HG03039 (cell line): Measurements from ENCODE around the gene C17orf67.
A peak's percentile ranks its signal among the peaks of the same experiment; 100 is the strongest.

ENCODE experiments used
- ATAC-seq: cut with Tn5 transposase; IDR thresholded peaks from one replicate; pipeline ENCODE4 v1.9.1; 2021; ENCODE audit warnings: mild to moderate bottlenecking, moderate library complexity; ENCODE audit not compliant: unreplicated experiment

The C17orf67 gene

DNA sequence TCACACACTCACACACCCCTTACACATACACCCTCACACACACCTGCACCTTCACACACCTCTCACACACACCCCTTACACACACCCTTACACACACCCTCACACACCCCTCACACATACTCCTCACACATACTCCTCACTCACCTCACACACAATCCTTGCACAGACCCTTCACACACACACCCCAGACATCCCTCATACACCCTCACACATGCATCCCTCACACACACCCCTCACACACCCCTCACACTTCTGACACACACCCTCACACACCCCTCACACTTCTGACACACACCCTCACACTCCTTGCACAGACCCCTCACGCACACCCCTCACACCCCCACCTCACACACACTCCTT, 23.9 kb downstream of the C17orf67 start:
- no peak for ATAC-seq

DNA sequence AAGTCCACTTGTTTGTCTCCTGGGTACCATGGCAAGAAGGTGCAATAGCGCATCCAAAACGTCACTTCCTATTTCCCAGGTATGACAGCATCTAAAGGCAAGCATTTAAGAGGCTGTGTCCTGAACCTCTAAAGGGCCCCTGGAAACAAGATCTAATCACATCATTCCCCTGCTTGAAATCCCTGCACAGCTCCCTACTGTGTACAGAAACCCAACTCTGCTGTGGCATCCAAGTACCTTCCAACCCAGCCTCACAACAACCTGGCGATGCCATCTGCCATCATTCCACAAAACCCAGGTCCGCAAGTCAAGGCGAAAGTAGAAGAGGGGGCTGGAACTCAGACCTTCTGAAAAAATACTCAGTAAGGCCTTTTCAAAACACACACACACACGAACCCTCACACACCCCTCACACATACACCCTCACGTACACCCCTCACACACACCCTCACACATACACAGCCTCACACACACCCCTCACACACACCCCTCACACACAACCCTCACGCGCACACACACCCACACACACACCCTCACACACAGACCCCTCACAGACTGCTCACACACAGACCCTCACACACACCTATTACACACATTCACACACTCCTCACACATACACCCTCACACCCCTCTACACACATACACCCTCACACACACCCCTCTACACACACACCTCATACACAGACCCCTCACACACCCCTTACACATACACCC, 24.5 kb downstream of the C17orf67 start:
- no peak for ATAC-seq

DNA sequence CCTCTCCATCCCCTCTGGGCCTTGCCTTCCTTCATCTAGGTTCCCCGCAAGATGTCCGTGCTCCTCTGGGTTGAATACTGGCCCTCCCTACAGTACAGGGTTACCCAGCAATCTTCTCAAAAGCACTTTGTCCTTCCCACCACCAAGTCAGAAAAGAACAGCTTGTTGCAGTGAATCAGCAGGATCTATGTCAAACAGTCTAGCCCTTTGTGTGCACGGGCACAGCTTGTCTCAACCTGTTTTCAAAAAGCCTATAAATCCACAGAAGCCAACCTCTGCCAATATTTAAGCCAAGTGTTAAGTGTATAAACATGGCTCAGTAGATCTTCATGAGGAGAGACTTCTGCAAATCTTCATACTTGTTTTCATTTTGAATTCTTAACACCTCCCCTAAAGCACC, 25.2 kb downstream of the C17orf67 start:
- ATAC-seq = no peak

DNA sequence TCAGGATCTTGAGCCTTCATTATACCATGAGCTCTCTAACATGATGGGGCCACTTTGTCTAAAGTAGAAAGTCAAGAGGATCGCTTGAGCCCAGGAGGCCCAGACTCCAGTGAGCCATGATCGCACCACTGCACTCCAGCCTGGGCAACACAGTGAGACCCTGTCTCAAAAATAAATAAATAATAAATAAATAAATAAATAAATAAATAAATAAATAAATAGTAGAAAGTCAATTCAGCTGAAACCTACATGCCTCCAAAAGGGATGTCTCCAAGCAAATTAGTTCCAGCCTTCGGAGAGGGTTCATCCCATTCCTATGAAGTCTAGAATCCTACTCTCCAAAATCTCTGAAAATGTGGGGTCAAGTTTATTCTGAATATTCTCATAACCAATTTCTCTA, 26.0 kb downstream of the C17orf67 start:
- no peak for ATAC-seq

DNA sequence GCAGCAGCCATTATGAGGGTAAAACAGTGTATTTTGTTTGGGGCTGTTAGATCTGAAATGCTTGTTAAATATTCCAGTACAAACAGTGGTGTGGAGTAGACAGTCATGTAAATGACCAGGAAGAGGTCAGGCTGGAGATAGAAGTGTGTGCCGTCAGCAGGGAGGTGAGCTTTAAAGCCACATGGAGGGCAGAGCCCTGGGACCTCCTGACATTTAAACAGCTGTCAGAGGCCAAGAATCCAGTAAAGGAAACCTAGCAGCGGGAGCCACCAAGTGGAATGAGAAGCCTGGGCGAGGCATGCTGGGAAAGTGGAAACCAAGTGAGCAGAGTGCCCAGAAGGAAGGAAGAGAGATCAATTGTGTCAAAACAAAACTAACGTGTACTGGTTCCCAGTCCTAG, 26.8 kb downstream of the C17orf67 start:
- no peak for ATAC-seq

DNA sequence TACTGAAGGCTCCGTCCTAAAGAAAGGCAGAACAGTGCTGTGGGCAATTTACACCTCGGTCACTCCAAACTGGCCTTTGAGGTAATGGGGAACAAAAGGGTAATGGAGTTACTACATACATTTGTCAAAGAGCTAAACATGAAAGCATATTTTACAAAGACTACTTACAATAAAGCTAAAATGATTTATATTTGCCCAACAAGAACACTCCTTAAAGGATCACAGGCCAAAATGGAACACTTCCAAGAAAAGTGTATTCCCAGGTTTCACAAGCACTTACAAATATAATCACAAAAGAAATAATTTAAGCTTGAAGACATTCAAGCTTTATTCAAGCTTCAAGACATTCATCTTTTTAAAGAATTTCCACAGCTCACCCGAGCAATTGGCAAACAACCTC, 29.3 kb downstream of the C17orf67 start:
- no peak for ATAC-seq

DNA sequence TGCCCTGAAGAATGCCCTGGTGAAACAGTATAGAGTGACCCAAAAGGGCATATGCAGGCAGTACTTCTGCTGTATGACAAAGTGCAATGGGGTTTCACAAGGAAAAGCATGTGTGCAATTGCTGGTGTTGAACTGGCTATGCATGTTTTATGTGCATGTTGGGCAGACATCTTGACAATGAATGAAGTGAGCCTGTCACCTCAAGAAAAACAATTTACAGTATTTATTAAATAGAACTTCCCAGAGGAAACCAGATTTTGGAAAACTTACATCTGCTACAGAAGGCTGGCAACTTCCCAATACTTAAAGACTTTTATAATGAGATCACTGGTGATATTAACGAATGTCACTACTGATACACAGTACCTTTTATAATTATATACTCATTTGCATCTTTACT, 30.6 kb downstream of the C17orf67 start:
- ATAC-seq = no peak

DNA sequence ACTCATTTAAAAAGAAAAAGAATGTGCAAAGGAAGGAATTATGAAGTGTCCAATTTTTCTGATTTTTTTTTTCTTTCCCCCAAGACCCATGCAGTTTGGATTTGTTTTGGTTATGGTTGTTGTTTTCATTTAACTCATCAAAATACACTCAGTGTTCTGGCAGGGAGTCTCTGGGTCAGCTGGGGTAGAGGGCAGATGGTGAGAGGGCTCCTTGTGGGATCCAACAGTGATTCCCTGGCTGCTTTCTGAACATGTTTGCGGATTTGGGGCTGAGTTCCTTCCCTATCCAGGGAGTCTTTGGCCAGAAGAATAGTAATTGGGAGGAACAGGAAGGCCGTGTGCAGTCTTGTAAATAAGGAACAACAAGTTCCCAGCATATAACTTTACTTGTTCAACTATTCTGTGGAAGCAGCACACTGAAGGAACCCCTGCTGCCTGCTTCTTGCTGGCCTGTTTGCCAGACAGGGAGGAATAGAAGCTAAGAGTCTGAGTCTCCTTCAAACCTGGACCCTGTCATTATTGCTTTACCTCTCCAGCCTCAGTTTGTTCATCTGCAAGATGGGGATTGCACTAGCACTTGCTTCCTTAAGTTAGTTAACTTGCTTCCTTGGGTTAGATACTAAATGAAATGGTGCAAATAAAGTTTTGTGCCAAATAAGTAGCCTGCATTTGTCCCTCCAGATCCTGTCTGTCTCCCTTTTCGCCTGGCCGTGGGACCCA, 32.1 kb downstream of the C17orf67 start:
- no peak for ATAC-seq

DNA sequence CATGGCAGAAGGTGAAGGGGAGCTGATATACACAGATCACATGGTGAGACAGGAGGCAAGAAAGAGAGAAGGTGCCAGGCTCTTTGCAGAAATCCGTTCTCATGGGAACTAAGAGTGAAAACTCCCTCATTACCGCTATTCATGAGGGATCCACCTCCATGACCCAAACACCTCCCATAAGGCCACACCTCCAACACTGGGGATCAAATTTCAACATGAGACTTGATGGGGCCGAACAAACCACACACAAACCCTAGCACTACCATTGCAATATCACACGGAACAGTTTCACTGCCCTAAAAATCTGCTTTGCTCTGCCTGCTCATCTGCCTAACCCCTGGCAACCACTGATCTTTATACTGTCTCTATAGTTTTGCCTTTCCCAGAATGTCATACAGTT, 34.8 kb downstream of the C17orf67 start:
- no peak for ATAC-seq

DNA sequence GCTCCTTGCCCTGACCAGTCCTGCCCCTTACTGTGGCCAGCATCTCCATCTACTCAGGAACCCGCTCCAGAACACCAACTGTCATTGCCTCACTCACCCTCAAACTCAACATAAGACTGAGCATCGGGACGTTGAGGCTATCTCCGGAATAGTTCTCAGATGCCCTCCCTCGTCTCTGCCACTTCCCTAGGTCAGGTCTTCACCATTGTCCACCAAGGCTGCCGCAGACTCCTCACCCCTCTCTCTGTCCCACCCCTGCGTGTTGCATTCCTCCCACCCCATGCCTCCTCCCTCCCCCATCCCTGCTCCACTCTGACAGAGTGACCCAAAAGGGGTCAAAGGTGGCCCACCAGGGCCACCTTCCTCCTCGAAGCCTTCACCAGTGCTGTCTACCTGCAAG, 37.2 kb downstream of the C17orf67 start:
- no peak for ATAC-seq

DNA sequence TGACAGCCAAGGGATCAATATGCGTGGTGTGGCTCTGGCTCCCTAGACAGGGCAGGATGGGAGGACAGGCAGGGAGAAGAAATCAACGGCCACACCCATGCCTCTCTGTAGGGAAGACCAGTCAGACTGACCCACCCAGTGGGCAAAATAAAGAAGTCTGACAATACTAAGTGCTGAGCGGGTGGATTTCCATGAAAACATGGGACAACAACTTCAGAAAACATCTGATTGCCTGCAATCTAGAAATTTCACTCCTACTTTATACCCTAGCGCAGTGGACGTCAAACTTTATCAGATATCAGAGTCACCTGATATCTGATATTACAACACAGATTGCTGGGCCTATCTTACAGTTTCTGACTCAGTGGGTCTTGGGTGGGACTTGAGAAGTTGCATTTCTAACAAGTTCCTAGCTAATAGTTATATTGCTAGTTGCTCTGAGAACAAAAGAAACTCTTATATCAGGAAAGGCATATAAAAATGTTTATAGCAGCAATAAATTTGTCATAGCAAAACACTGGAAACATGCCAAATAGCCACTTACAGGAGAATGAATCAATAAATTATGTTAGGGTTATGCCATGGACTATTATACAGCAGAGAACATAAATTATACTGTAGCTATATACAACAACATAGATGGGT, 38.4 kb downstream of the C17orf67 start:
- no peak for ATAC-seq

DNA sequence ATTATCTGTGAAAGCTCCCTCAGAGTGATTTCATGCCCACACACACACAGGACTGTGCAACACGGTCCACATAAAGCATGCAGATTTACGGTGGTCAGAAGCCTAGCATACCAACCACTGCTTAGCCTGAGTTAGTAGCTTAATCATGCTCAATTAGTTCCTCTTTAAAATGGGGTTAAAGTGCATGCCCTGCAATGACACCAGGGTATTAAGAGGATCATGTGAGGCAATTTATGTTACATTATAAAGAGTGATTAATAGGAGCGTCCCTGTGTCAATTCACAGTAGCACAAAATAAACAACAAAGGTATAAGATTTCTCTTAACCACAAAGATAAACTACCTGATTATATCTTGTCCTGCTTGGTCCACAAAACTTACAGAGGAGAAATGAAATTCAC, 39.8 kb downstream of the C17orf67 start:
- no peak for ATAC-seq

DNA sequence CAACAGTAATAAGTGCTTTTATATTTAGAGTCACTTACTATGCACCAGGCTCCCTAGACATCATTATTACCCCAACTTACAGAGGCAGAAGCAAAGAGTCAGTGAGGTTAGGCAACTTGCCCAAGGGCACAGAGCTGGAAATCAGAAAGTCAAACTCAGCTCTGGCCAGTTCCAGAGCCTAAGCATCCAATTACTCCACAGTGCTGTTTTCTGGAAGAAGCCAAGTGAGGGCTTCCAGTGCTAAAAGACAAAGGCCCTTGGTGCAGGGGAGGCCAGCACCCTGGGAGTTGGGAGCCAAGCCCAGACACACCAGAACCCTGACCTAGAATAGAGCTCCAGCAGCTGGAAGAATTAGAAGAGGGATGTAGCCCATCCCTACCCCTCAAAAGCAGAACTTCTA, 40.2 kb downstream of the C17orf67 start:
- ATAC-seq = no peak

DNA sequence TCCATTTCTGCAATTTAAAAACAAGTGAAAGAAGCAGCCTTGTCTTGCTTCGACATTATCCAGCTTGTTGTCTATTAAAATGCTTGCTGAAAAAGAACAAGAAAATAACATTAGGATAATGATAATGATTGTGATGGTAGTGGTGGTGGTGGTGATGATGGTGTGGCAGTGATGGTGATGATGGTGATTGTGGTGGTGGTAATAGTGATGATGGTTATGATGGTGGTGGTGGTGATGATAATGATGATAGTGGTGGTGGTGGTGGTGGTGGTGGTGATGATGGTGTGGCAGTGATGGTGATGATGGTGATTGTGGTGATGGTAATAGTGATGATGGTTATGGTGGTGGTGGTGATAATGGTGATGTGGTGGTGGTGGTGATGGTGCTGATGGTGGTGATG, 41.5 kb downstream of the C17orf67 start:
- no peak for ATAC-seq

DNA sequence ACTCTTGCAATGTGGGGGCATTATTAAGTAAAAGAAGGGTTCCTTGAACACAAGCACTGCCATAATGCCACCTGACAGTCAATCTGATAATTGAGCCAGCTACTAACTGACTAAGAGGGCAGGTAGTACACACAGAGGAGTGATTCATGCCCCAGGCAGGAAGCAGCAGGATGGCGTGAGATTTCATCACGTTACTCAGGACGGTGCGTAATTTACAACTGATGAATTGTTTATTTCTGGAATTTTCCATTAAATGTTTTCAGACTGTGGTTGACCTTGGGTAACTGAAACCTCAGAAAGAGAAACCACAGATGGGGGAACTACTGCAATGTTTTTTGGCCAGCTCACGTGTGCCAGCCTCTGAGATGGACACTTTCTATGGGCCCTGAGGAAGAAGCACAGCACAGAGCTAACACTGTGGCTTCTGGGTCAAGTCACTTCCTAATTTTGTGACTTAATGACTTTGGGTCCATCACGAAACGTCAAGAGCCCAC, 46.7 kb downstream of the C17orf67 start:
- ATAC-seq = peak; percentile 86

DNA sequence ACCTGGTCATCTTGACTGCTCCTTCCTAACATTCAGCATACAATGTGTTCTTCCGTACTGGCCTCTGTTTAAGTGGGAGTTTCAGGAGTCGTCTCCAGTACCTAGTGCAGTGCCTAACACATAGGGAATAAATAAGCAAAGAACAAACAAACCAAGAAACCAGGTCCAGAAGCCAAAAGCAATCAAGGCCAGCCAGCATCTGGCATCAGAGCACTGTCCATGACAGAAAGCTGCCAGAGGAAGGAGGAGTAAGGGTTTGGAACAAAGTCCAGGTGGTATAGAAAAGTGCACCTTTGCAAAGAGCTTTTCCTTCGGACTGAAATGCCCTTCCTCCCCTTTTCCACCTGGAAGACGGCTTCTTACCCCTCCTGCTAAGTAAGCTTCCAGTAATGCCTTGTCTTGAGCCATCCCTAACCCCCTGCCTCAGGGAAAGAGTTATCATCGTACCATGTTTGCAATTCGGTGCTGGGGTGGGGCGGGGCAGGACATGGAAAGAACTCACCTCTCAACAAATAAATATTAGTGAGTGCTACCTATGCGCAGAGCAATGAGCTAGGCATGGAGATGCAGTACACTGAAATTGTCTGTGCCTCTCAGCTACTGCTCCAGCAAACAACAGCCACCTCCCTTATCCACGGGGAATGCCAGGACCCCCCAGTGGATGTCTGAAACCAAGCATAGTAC, 47.6 kb downstream of the C17orf67 start:
- ATAC-seq = no peak

DNA sequence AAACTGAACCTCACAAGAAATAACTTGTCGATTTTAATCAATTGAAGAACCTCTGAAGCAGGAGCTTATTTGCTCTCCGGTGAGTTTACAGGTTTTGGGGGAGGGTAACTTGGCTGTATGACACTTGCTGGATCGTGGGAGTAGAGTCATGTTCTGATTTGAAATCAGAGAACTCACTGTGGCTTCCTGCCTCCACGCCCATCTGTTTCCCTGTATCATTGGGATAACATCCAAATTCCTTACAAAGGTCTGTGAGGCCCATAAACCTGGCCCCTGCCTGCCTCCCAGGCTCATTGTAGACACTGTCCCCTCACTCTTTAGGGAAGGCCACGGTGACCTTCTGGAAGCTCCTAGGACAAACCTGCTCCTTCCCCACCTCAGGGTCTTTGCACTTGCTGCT, 48.3 kb downstream of the C17orf67 start:
- ATAC-seq = no peak

DNA sequence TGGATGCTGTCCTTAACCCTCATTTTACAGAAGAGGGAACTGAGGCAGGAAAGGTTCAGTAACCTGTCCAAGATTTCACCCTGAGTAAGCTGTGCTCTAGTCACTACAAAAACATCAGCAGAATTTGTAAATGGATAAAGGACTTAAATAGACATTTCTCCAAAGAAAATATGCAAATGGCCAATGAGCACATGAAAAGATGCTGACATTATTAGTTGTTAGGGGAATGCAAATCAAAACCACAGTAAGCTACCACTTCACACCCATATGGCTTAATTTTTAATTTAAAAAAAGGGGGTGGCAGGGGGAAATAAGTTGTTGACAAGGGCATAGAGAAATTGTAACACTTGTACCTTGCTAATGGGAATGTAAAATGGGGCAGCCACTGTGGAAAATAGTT, 51.4 kb downstream of the C17orf67 start:
- no peak for ATAC-seq

DNA sequence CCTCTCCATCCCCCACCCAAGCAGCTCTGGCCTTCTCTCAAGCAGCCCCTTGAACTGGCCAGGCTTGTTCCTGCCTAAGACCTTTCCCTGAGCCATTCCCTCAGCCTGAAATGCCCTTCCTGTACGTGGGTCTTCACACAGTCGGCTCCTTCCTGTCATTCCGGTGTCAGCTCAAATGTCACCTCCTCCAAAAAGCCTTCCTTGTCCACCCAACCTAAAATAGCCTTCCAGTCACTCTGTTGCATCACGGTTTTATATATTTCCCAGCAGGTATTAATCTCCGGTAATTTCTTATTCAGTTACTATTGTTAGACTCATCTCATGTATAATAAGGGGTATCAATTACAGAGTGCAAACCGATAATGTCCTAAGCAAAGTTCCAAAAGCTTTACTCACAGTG, 51.8 kb downstream of the C17orf67 start:
- no peak for ATAC-seq

DNA sequence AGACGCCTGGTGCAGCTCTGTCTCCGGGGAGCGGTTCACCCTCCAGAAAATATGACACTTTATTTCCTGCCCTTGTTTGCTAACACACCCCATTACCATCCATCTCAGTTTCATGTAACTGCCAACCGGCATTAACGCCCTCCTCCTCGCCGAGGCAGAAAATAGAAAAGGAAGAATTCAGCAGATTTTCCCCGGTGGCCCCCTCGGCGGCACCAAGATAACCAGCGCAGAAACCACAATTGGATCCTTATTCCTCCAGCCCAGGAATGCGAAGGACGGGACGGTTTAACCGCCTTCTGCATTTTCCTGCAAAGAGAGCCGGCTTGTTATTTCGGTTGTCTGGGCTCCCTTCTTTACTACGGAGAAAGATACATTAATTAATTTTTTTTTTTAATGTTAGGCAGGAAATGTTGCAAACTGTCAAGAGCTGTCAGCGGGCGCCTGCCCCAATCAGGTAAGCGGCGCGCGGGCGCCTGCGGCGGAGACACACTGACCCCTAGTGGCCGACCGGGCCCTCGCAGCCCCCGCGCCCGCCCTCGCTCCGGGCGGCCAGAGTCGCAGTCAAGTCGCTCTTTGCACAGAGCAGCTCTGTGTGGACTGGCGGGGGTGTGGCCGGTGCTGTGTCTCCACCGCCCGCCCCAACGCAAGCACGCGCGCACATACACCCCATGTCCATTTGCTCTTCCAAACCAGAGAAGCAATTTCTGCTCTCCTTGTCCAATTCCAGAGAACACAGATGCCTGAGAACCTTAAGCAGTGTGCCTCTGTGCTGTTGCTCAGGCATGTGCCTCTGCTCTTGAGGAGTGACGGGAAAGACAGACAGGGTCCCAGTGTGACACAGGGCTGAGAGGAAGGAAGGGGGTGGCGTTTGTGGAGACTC, 53.6 kb downstream of the C17orf67 start:
- peak; percentile 90 for ATAC-seq

DNA sequence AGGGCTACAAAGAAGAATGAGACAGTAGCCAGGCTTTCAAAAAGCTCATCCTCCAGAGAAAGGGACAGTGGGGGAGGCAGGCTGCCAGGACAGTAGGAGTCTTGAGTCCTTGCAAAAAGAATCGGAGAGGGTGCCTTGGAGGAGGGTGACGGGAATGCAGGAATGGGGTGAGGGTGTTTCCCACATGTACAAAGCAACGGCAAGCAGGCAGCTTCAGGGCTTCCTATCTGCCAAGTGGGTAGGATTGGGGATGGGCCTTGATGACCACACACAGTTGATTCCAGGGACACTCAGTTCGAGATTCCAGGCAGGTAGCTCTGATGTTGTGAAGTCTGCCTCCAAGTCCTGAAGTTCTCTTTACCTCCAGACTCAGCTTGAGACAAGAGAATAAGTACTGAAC, 54.4 kb downstream of the C17orf67 start:
- ATAC-seq = no peak
